ENCODE results near the gene MUC6.

DNA sequence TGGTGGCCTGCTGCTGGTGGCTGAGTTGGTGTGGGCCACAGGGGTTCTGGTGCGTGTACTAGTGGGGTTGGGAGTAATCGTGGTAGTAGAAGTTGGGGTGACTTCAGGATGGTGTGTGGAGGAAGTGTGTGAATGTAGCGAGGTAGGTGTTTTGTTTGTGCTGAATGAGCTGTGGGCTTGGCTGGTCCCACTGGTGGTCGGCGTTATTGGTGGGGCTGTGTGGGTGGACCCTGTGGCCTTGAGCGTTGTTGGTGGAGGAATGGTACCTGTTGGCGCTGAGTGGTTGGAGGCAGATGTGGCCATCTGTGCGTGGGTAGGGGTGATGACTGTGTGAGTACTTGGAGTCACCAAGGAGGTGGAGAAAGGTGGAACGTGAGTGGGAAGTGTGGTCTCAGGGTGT is 18.4 kb downstream of the MUC6 start:
- TF ChIP-seq, protein P1, sequence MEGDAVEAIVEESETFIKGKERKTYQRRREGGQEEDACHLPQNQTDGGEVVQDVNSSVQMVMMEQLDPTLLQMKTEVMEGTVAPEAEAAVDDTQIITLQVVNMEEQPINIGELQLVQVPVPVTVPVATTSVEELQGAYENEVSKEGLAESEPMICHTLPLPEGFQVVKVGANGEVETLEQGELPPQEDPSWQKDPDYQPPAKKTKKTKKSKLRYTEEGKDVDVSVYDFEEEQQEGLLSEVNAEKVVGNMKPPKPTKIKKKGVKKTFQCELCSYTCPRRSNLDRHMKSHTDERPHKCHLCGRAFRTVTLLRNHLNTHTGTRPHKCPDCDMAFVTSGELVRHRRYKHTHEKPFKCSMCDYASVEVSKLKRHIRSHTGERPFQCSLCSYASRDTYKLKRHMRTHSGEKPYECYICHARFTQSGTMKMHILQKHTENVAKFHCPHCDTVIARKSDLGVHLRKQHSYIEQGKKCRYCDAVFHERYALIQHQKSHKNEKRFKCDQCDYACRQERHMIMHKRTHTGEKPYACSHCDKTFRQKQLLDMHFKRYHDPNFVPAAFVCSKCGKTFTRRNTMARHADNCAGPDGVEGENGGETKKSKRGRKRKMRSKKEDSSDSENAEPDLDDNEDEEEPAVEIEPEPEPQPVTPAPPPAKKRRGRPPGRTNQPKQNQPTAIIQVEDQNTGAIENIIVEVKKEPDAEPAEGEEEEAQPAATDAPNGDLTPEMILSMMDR (IDR thresholded peaks at IDR 0.05), result no peak
- TF ChIP-seq POLR2A (IDR thresholded peaks at IDR 0.05), result no peak

All from uterus (tissue), 2 donors.